C4-2B (cell line): ENCODE measurements around the gene FNDC3B.

Source experiments
- CTCF ChIP-seq: fragments of 450-650 bp; conservative IDR thresholded peaks from 2 replicates; pipeline ENCODE4 v1.5.1; 2017; ENCODE audit warnings: mild to moderate bottlenecking
- ZFX ChIP-seq: fragments of 450-650 bp; IDR thresholded peaks from 2 replicates; pipeline ENCODE4 v1.6.1; 2017

GRCh38 chr3:172364374-172365027 is 325.1 kb downstream of the FNDC3B start:
- no peak for TF ChIP-seq CTCF
- TF ChIP-seq ZFX: no peak
